Measurements from ENCODE around the gene EPO.
"Not testable (repeated sequence)": the region's sequence is repeated elsewhere in the genome, so short reads cannot be mapped to it uniquely, and the experiment has no call there.

Gene EPO

DNA sequence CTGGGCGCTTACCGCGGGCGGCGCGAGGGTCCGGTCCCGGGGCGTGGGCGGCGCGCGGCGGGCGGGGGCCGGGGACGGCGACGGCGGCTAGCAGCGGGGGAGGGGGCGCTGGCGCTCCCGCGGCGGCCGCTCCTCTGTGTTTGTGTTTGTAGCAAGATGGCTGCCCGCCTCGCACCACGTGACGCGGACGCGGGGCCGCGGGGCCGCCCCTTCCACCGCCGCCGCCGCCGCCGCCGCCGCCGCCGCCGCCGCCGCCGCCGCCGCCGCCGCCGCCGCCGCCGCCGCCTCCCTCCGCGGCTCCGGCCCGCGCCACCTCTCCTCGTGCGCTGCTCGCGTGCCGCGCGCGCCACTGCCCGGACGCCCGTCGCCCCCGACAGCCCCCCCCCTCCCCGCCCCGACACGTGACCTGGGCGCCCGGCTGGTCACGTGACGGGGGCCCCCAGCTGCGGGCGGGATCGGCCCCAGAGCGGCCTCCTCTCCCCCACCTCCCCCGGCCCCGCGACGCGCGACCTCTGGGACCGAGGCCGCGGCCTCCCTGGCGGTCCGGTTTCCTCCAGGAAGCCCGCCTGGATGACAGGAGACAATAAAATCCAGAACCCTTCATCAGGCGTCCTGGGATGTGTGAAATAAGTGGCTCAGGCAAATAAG is 26.0 kb upstream of the EPO start, which contains the start of gene GIGYF1:
GIGYF1 (minus strand) TSS at position 153 of the 648 bp plus-strand sequence. CDS start 6,012 bp downstream, outside the sequence.
- TF ChIP-seq, protein P1, sequence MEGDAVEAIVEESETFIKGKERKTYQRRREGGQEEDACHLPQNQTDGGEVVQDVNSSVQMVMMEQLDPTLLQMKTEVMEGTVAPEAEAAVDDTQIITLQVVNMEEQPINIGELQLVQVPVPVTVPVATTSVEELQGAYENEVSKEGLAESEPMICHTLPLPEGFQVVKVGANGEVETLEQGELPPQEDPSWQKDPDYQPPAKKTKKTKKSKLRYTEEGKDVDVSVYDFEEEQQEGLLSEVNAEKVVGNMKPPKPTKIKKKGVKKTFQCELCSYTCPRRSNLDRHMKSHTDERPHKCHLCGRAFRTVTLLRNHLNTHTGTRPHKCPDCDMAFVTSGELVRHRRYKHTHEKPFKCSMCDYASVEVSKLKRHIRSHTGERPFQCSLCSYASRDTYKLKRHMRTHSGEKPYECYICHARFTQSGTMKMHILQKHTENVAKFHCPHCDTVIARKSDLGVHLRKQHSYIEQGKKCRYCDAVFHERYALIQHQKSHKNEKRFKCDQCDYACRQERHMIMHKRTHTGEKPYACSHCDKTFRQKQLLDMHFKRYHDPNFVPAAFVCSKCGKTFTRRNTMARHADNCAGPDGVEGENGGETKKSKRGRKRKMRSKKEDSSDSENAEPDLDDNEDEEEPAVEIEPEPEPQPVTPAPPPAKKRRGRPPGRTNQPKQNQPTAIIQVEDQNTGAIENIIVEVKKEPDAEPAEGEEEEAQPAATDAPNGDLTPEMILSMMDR (IDR thresholded peaks at IDR 0.05; ENCODE audit: low read depth, low read length, missing control alignments), result no peak
- H3K4me3 ChIP-seq (ENCODE audit: low read depth, low read length), result peak within 1 kb of the TSS; percentile 95
- DNase-seq (ENCODE audit: low read depth), result no peak

DNA sequence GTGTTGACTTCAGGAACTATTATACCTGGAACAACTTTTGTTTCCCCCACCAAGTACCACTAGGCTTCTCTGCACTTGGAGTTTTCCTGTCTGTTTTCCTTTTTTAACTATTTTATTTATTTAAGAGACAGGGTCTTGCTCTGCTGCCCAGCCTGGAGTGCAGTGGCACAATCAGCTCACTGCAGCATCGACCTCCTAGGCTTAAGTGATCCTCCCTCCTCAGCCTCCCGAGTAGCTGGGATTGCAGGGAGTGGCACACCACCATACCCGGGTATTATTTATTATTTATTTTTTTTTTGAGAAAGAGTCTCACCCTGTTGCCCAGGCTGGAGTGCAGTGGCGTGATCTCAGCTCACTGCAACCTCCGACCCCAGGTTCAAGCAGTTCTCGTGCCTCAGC is 24.1 kb upstream of the EPO start:
- DNase-seq (ENCODE audit: low read depth), result no peak
- TF ChIP-seq, protein P1 (IDR thresholded peaks at IDR 0.05; ENCODE audit: low read depth, low read length, missing control alignments), result no peak
- no peak overlapping the region for H3K4me3 ChIP-seq (ENCODE audit: low read depth, low read length)

DNA sequence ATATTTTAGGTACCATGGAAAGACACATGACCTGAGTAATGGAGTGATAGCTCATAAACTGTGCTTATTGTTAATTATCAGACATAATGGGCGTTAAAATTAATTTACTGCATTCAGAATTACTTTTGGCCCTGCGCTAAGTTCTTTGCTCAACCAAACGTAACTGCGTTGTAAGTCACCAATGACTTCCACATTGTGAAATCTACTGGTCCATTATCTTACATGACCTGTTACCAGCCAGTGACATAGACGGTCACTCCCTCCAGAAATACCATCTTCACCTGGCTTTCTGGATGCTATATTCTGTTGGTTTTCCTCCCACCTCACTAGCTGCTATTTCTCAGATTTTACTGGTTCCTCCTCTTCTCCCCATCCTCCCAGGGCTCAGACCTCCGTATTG is 21.2 kb upstream of the EPO start:
- no peak for DNase-seq (ENCODE audit: low read depth)
- TF ChIP-seq, protein P1 (IDR thresholded peaks at IDR 0.05; ENCODE audit: low read depth, low read length, missing control alignments), result no peak
- H3K4me3 ChIP-seq (ENCODE audit: low read depth, low read length), result no peak overlapping the region

DNA sequence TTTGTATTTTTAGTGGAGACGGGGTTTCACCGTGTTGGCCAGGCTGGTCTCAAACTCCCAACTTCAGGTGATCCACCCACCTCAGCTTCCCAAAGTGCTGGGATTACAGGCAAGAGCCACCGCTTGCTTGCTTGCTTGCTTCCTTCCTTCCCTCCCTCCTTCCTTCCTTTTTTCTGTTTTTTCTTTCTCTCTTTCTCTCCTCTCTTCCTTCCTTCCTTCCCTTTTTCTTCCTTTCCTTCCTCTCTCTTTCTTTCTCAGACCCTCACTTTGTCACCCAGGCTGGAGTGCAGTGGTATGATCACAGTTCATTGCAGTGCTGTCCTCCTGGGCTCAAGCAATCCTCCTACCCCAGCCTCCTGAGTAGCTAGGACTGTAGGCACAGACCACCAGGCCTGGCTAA is 19.2 kb upstream of the EPO start:
- DNase-seq (ENCODE audit: low read depth); H3K4me3 ChIP-seq (ENCODE audit: low read depth, low read length): not testable (repeated sequence)

DNA sequence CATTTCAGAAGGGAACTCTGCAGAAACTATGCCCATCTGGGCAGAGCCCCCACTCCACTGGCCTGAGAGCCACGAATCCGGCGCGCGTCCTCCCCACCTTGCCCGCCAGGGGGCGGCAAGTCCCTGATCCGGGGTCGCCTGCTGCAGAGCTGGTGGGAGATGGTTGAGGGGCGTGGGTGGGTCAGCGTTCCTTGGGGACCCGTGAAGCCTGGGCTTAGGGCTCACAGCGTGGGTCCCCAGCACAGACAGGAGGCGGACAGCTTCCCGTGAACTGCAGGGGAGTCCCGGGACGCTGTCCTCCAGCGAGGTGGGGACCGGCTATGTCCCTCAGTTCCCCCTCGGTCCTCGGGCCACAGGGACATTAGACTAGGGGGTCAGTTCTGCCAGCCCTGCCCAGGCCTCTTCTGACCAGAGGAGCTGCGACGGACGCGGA is 14.9 kb upstream of the EPO start:
- DNase-seq (ENCODE audit: low read depth), result no peak
- TF ChIP-seq, protein P1 (IDR thresholded peaks at IDR 0.05; ENCODE audit: low read depth, low read length, missing control alignments), result peak; percentile 95
- H3K4me3 ChIP-seq (ENCODE audit: low read depth, low read length), result peak overlapping the region; percentile 95

DNA sequence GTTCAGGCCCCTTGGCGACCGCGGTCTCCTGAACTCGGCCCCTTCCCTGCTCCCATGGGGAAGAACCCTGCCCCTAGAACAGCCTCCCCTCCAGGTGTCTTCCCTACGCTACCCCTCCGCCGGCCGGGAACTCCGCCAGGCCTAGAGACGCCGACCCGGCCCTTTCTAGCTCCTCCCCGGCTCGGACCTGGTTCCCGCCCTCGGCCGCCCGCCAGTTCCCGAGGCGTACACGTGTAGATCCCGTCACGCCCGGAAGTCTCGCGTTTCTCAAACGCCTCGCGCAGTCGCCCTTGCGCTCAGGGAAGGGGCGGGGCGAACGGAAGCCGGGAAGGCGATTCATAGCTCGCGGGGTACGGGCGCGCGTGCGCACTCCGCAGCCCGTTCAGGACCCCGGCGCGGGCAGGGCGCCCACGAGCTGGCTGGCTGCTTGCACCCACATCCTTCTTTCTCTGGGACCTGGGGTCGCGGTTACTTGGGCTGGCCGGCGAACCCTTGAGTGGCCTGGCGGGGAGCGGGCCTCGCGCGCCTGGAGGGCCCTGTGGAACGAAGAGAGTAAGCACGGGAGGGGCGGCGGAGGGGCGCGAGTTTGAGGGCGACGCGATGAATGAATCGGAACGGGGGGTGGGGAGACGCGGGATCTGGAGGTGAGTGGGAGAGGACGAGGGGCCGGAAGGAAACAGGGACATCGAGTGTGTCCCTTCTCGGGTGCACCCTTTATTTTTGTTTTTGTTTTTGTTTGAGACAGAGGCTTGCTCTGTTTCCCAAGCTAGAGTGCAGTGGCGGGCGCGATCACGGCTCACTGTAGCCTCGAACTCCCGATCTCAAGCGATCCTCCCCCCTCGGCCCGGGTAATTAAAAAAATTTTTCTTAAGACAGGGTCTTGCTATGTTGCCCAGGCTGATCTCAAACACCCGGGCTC is 14.3 kb upstream of the EPO start, which contains the start of gene POP7:
POP7 (plus strand) TSS at position 369 of the 919 bp plus-strand sequence. CDS start 710 bp downstream, outside the sequence.
- peak; percentile 91 for DNase-seq (ENCODE audit: low read depth)
- peak within 1 kb of the TSS; percentile 95 for H3K4me3 ChIP-seq (ENCODE audit: low read depth, low read length)
- TF ChIP-seq, protein P1 (IDR thresholded peaks at IDR 0.05; ENCODE audit: low read depth, low read length, missing control alignments), result no peak

DNA sequence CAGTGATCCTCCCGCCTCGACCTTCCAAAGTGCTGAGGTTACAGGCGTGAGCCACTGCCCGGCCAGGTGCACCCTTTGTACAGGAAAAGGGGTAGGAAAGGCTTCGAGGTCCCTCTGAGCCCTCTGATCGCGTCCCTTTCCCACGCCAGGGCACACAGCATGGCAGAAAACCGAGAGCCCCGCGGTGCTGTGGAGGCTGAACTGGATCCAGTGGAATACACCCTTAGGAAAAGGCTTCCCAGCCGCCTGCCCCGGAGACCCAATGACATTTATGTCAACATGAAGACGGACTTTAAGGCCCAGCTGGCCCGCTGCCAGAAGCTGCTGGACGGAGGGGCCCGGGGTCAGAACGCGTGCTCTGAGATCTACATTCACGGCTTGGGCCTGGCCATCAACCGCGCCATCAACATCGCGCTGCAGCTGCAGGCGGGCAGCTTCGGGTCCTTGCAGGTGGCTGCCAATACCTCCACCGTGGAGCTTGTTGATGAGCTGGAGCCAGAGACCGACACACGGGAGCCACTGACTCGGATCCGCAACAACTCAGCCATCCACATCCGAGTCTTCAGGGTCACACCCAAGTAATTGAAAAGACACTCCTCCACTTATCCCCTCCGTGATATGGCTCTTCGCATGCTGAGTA is 13.5 kb upstream of the EPO start:
- TF ChIP-seq, protein P1 (IDR thresholded peaks at IDR 0.05; ENCODE audit: low read depth, low read length, missing control alignments), result no peak
- H3K4me3 ChIP-seq (ENCODE audit: low read depth, low read length), result peak overlapping the region; percentile 95
- DNase-seq (ENCODE audit: low read depth), result no peak

Data from GM12864 (cell line).